ENCODE results near the gene AP1M1. TPM values are rescaled to one million over a fixed set of nuclear protein-coding genes. Genes with fewer than 3 reads are reported as not detected.
"Not testable (repeated sequence)": the region's sequence is repeated elsewhere in the genome, so short reads cannot be mapped to it uniquely, and the experiment has no call there.

The AP1M1 gene
- total and polyA plus RNA-seq, 9 donors: 33.2 to 56.0 (median 47.5) TPM

- Histone ChIP-seq H3K4me3 (ENCODE audit: low read length) (no peak overlapping the region), H3K27ac (ENCODE audit: low read length) (no peak overlapping the region), H3K27me3 (ENCODE audit: control insufficient read depth, insufficient read depth, low read length) (no peaks in the 10 kb centered on the region), H3K9me3 (replicated peaks; ENCODE audit: control insufficient read depth, low read depth, low read length) (no peaks in the 10 kb centered on the region), H3K36me3 (ENCODE audit: control insufficient read depth, insufficient read depth, low read length) (no peaks in the 10 kb centered on the region), H3K4me1 (ENCODE audit: control insufficient read depth, insufficient read depth, low read length) (no peaks in the 10 kb centered on the region)
- DNase-seq: no peak
- WGBS (ENCODE audit: insufficient coverage): 100% methylated on average over 2 of the region's 6 CpGs
These were observed 37.2 kb upstream of the AP1M1 start for GRCh38 chr19:16160445-16160942.

DNA sequence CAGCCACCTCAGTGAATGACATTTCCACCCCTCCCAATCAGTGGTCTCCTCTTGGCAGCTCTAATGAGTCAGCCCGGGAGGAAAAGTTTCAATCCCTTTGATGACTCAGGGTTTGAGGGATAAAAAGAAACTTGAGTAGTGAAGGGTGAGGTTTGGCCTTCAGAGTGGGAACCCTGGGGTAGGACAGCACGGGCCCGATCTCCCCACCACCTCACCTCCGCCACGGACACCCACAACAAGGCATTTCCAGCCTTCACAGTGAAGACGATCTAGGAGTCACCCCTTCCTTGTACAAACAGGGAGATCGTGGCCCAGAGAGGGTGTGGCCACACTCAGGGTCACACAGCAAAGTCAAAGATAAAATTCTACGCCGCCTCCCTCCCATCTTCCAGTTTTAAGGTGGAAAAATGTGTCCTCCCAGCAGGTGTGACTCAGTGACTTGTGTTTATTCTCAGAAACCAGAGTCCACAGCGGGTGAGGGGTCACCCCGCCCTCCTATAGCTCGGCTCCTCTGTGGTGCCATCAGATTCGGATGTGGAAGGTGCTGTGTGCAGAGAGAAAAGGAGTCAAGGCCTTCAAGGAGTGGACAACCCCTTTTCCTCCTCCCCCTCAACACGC lies 36.7 kb upstream of the AP1M1 start:
- no peak overlapping the region for H3K4me3 ChIP-seq (ENCODE audit: low read length)
- no peak for DNase-seq
- WGBS (ENCODE audit: insufficient coverage): 75% methylated on average over 3 of the region's 14 CpGs
- H3K27ac ChIP-seq (ENCODE audit: low read length): no peak overlapping the region
- H3K9me3 ChIP-seq (replicated peaks; ENCODE audit: control insufficient read depth, low read depth, low read length): no peaks in the 10 kb centered on the region
- no peaks in the 10 kb centered on the region for H3K36me3 ChIP-seq (ENCODE audit: control insufficient read depth, insufficient read depth, low read length)
- no peaks in the 10 kb centered on the region for H3K4me1 ChIP-seq (ENCODE audit: control insufficient read depth, insufficient read depth, low read length)
- H3K27me3 ChIP-seq (ENCODE audit: control insufficient read depth, insufficient read depth, low read length): no peaks in the 10 kb centered on the region

DNA sequence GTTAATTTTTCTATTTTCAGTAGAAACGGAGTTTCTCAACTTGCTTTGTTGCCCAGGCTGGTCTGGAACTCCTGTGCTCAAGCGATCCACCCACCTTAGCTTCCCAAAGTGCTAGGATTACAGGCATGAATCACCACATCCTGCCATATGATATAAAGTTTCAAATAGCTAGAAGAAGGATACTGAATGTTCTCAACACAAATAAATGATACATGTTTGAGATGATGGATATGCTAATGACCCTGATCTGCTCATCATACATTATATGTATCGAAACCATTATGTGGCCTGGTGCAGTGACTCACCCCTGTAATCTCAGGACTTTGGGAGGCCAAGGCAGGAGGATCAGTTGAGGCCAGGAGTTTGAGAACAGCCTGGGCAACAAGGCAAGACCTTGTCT lies 35.9 kb upstream of the AP1M1 start:
- H3K9me3 ChIP-seq (replicated peaks; ENCODE audit: control insufficient read depth, low read depth, low read length): no peaks in the 10 kb centered on the region
- H3K27me3 ChIP-seq (ENCODE audit: control insufficient read depth, insufficient read depth, low read length): no peaks in the 10 kb centered on the region
- 83% methylated on average over 1 of the region's 3 CpGs for WGBS (ENCODE audit: insufficient coverage)
- H3K4me3 ChIP-seq (ENCODE audit: low read length): no peak overlapping the region
- no peak for DNase-seq
- no peaks in the 10 kb centered on the region for H3K4me1 ChIP-seq (ENCODE audit: control insufficient read depth, insufficient read depth, low read length)
- H3K27ac ChIP-seq (ENCODE audit: low read length): no peak overlapping the region
- no peaks in the 10 kb centered on the region for H3K36me3 ChIP-seq (ENCODE audit: control insufficient read depth, insufficient read depth, low read length)

DNA sequence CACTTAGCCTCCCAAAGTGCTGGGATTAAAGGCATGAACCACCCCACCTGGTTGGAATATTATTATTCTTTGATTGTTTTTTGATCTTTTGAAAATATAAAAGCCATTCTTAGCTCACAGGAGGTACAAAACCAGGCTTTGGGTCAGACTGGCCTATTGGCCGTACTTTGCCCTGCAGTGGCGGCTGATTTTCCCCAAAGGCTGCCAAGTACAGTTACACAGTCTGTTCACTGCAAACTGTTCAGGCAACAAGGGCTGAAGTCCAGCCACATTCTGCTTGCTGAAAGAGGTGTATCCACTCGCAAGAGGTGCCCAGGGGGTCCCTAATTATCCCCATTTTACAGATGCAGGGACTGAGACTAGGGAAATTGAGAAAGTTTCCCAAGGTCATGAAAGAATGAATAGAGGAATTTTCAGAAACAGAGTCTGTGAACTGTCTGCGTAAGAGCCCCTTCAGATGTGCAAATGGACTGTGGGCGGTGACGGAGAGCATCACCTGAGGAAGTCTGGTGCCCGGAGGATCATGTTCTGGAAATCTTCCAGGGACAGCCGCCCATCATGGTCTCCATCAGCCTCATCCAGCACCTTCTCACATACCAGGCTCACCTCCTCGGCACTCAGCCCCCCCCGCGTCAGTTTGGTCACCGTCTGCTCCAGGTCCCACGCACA lies 33.4 kb upstream of the AP1M1 start:
- no peaks in the 10 kb centered on the region for H3K9me3 ChIP-seq (replicated peaks; ENCODE audit: control insufficient read depth, low read depth, low read length)
- no peaks in the 10 kb centered on the region for H3K4me1 ChIP-seq (ENCODE audit: control insufficient read depth, insufficient read depth, low read length)
- no peaks in the 10 kb centered on the region for H3K27me3 ChIP-seq (ENCODE audit: control insufficient read depth, insufficient read depth, low read length)
- DNase-seq: no peak
- H3K4me3 ChIP-seq (ENCODE audit: low read length): no peak overlapping the region
- no peaks in the 10 kb centered on the region for H3K36me3 ChIP-seq (ENCODE audit: control insufficient read depth, insufficient read depth, low read length)
- WGBS (ENCODE audit: insufficient coverage): 82% methylated on average over 7 of the region's 13 CpGs
- no peak overlapping the region for H3K27ac ChIP-seq (ENCODE audit: low read length)

GRCh38 chr19:16166417-16166816 lies 31.3 kb upstream of the AP1M1 start:
- DNase-seq: no peak
- WGBS (ENCODE audit: insufficient coverage): no CpG with 5 or more reads among the region's 1 CpG

GRCh38 chr19:16167055-16167454 lies 30.7 kb upstream of the AP1M1 start:
- Histone ChIP-seq H3K9me3 (replicated peaks; ENCODE audit: control insufficient read depth, low read depth, low read length) (no peaks in the 10 kb centered on the region), H3K4me1 (ENCODE audit: control insufficient read depth, insufficient read depth, low read length) (no peaks in the 10 kb centered on the region), H3K4me3 (ENCODE audit: low read length) (no peak overlapping the region), H3K27ac (ENCODE audit: low read length) (no peak overlapping the region), H3K36me3 (ENCODE audit: control insufficient read depth, insufficient read depth, low read length) (no peaks in the 10 kb centered on the region), H3K27me3 (ENCODE audit: control insufficient read depth, insufficient read depth, low read length) (no peaks in the 10 kb centered on the region)
- WGBS (ENCODE audit: insufficient coverage): 100% methylated on average over 2 of the region's 5 CpGs
- no peak for DNase-seq

More at GRCh38 chr19:16166417-16166816, 31.3 kb upstream of the AP1M1 start:
- no peaks in the 10 kb centered on the region for H3K9me3 ChIP-seq (replicated peaks; ENCODE audit: control insufficient read depth, low read depth, low read length)
- no peaks in the 10 kb centered on the region for H3K27me3 ChIP-seq (ENCODE audit: control insufficient read depth, insufficient read depth, low read length)
- no peaks in the 10 kb centered on the region for H3K4me1 ChIP-seq (ENCODE audit: control insufficient read depth, insufficient read depth, low read length)
- no peak overlapping the region for H3K4me3 ChIP-seq (ENCODE audit: low read length)
- H3K27ac ChIP-seq (ENCODE audit: low read length): no peak overlapping the region
- no peaks in the 10 kb centered on the region for H3K36me3 ChIP-seq (ENCODE audit: control insufficient read depth, insufficient read depth, low read length)

GRCh38 chr19:16168465-16169081 lies 29.1 kb upstream of the AP1M1 start:
- DNase-seq: no peak
- WGBS (ENCODE audit: insufficient coverage): no CpG with 5 or more reads among the region's 2 CpGs
- H3K36me3 ChIP-seq (ENCODE audit: control insufficient read depth, insufficient read depth, low read length): no peaks in the 10 kb centered on the region

DNA sequence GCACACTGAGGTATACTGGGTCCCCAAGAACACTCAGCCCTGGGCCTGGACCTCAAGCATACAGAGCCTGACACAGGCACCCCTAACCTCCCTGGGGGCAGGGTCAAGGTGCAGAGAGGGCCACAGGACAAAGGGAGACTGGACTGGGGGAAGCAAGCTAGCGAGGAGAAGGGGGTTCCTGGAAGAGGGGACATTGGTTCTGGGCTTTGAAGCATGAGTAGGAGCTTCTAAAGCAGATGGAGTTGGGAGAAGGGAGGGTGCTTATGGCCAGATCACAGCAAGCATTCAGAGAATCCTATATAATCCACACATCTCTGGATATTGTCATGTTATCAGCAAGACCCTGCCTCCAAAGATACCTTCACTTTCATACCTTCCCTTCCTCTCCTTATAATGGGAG lies 27.6 kb upstream of the AP1M1 start:
- Histone ChIP-seq H3K9me3 (replicated peaks; ENCODE audit: control insufficient read depth, low read depth, low read length) (no peaks in the 10 kb centered on the region), H3K36me3 (ENCODE audit: control insufficient read depth, insufficient read depth, low read length) (no peaks in the 10 kb centered on the region)
- WGBS (ENCODE audit: insufficient coverage): no CpG with 5 or more reads among the region's 1 CpG

More at GRCh38 chr19:16168465-16169081, 29.1 kb upstream of the AP1M1 start:
- H3K27ac ChIP-seq (ENCODE audit: low read length): no peak overlapping the region
- no peaks in the 10 kb centered on the region for H3K9me3 ChIP-seq (replicated peaks; ENCODE audit: control insufficient read depth, low read depth, low read length)
- H3K4me3 ChIP-seq (ENCODE audit: low read length): no peak overlapping the region
- H3K4me1 ChIP-seq (ENCODE audit: control insufficient read depth, insufficient read depth, low read length): no peaks in the 10 kb centered on the region
- no peaks in the 10 kb centered on the region for H3K27me3 ChIP-seq (ENCODE audit: control insufficient read depth, insufficient read depth, low read length)

DNA sequence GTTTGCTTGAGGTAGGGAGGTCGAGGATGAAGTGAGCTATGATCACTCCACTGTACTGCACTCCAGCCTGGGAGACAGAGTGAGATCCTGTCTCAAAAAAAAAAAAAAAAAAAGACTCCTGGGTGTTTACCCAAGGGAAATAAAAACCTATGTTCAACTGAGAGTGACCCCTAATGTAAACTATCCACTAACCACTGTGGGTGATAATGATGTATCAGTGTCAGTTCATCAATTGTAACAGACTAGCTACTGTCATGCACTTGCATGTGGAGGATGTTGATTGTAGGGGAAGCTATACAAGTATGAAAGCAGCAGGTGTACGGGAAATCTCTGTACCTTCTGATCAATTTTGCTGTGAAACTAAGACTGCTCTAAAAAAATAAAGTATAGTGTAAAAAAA lies 21.8 kb upstream of the AP1M1 start:
- no CpG with 5 or more reads among the region's 2 CpGs for WGBS (ENCODE audit: insufficient coverage)

More for the DNA sequence above, 27.6 kb upstream of the AP1M1 start:
- H3K4me1 ChIP-seq (ENCODE audit: control insufficient read depth, insufficient read depth, low read length): no peaks in the 10 kb centered on the region
- no peak overlapping the region for H3K27ac ChIP-seq (ENCODE audit: low read length)
- DNase-seq: no peak
- H3K27me3 ChIP-seq (ENCODE audit: control insufficient read depth, insufficient read depth, low read length): no peaks in the 10 kb centered on the region
- no peak overlapping the region for H3K4me3 ChIP-seq (ENCODE audit: low read length)

GRCh38 chr19:16178866-16179265 lies 18.8 kb upstream of the AP1M1 start:
- not testable (repeated sequence) for DNase-seq; H3K36me3 ChIP-seq (ENCODE audit: control insufficient read depth, insufficient read depth, low read length); H3K27ac ChIP-seq (ENCODE audit: low read length); H3K9me3 ChIP-seq (replicated peaks; ENCODE audit: control insufficient read depth, low read depth, low read length); H3K27me3 ChIP-seq (ENCODE audit: control insufficient read depth, insufficient read depth, low read length); H3K4me3 ChIP-seq (ENCODE audit: low read length); H3K4me1 ChIP-seq (ENCODE audit: control insufficient read depth, insufficient read depth, low read length)
- 80% methylated on average over 1 of the region's 5 CpGs for WGBS (ENCODE audit: insufficient coverage)

More for the DNA sequence above, 21.8 kb upstream of the AP1M1 start:
- Histone ChIP-seq H3K4me1 (ENCODE audit: control insufficient read depth, insufficient read depth, low read length) (no peaks in the 10 kb centered on the region), H3K27ac (ENCODE audit: low read length) (no peak overlapping the region), H3K36me3 (ENCODE audit: control insufficient read depth, insufficient read depth, low read length) (no peaks in the 10 kb centered on the region), H3K9me3 (replicated peaks; ENCODE audit: control insufficient read depth, low read depth, low read length) (peaks cover 5% of the 10 kb centered on the region), H3K27me3 (ENCODE audit: control insufficient read depth, insufficient read depth, low read length) (no peaks in the 10 kb centered on the region), H3K4me3 (ENCODE audit: low read length) (no peak overlapping the region)
- DNase-seq: no peak
